Cardiac fibroblast (primary cell): ENCODE results near the gene AKAP6.

Experiments
- DNase-seq, 2 donors: peaks; one replicate each; pipeline versions ENCODE4 v3.0.0 to v3.0.0-alpha.2; 2010; ENCODE audit warnings: low read depth in 2 of 2
- H3K4me3 ChIP-seq, 2 donors: replicated peaks in 1 of 2; 1 replicate in 1 of 2; 2 replicates in 1 of 2; pipeline ENCODE4 v1.5.1; 2011; ENCODE audit warnings: low read depth in 2 of 2, low read length in 2 of 2, mild to moderate bottlenecking in 2 of 2, moderate library complexity in 1 of 2
- TF ChIP-seq, protein P1 (sequence below): IDR thresholded peaks from one replicate; pipeline ENCODE4 v1.5.1; 2011; ENCODE audit warnings: low read depth, mild to moderate bottlenecking, low read length, inconsistent platforms

AKAP6 gene

GRCh38 chr14:32629236-32629635 lies 300.1 kb downstream of the AKAP6 start:
- no peak overlapping the region for H3K4me3 ChIP-seq
- DNase-seq: peak; percentile 32 to 50
- TF ChIP-seq, protein P1, sequence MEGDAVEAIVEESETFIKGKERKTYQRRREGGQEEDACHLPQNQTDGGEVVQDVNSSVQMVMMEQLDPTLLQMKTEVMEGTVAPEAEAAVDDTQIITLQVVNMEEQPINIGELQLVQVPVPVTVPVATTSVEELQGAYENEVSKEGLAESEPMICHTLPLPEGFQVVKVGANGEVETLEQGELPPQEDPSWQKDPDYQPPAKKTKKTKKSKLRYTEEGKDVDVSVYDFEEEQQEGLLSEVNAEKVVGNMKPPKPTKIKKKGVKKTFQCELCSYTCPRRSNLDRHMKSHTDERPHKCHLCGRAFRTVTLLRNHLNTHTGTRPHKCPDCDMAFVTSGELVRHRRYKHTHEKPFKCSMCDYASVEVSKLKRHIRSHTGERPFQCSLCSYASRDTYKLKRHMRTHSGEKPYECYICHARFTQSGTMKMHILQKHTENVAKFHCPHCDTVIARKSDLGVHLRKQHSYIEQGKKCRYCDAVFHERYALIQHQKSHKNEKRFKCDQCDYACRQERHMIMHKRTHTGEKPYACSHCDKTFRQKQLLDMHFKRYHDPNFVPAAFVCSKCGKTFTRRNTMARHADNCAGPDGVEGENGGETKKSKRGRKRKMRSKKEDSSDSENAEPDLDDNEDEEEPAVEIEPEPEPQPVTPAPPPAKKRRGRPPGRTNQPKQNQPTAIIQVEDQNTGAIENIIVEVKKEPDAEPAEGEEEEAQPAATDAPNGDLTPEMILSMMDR: no peak

DNA sequence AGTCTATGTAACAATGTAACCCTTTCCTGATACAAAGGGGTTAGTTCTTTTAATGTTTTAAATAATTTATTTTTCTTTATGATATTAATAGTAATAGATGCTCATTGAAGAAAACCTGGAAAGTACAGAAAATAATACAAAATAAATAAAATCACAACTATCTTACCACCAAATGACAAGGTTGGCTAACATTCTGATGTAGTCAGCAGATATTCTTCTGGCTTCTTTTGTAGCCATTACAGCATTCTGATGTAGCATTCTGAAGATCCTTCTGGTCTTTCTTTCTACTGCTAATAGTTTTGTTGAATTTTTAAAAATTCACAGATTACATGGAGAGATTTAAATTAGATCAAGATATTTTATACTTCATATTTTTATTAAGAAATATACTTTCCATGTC lies 301.6 kb downstream of the AKAP6 start:
- no peak for DNase-seq
- TF ChIP-seq, protein P1: no peak
- no peak overlapping the region for H3K4me3 ChIP-seq

DNA sequence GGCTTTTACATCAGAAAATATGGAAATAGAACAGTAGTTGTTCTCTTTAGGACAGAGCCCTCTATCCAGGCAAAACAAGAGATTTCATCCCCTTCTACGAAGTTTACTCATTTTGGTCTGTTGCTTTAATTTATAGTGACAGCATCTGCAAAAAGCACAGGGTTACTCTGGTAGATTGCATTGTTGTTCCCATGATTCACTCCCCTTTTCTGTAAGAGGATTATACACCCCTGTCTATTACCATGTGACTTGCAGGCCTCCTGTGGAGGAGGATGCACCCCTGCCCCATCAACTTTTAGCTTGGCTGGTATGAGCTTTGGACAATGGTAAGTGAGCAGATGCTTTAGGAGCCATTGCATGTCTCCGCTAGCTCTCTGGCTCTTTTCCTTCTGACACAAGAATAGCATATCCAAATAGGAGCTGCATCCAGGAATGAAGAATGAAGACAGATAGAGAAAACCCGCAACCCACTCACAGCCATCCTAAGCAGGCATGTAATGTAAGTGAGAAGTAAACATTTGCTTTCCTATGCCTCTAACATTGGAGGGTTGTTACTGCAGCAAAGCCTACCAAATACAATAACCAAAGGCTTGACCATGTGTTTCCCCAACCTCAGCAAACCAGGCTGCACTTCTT lies 304.2 kb downstream of the AKAP6 start:
- TF ChIP-seq, protein P1: no peak
- no peak overlapping the region for H3K4me3 ChIP-seq
- DNase-seq: no peak

DNA sequence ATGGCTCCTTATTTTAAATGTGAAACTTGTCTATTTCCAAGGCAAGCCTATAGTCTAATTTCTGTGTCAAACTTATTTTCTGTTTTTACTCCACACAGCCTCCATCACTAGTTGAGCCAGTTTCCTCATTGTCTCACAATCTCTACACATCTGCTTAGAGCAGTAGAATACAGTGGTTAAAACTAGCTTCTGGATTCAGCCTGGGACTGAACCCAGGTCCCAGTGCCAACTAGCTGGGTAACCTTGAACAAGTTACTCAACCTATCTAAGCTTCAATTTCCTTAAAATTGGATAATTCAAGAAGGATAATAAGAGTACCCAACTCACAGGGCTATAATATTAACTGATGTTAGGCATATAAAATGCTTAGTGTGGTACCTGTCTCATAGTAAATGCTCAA lies 304.8 kb downstream of the AKAP6 start:
- TF ChIP-seq, protein P1: no peak
- H3K4me3 ChIP-seq: no peak overlapping the region
- DNase-seq: no peak

DNA sequence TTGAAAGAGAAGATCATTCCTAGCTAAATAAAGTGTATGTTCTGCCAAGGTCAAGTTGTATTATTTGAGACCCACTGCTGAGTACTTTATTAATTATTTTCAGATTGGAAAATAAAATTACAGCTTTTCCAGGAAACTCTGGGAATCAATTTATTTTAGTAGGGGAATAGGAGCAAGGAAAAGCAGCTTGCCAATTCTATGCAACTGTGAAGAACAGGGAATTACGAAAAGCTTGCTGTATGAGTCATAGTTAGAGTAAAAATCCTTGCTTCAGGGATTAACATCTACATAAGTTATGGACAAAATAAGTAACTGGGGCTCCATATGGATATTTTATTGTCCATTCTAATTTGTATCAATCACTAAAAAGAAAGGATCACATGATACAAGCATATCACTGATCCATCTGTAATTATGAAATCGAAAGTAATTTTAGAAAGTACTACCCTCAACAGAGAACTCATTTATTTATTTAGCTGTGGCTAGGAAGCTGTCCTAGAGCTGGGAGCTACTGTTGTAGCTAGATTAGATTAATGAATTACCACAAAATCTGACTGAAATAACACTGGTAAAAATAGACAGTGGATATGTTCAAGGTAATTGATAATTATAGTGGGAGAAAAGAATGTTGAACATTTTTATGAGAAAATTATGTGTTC lies 306.1 kb downstream of the AKAP6 start:
- DNase-seq: peak; percentile 60 to 64
- TF ChIP-seq, protein P1: no peak
- no peak overlapping the region for H3K4me3 ChIP-seq

GRCh38 chr14:32637582-32637981 lies 308.5 kb downstream of the AKAP6 start:
- no peak for DNase-seq
- TF ChIP-seq, protein P1: no peak
- no peak overlapping the region for H3K4me3 ChIP-seq

DNA sequence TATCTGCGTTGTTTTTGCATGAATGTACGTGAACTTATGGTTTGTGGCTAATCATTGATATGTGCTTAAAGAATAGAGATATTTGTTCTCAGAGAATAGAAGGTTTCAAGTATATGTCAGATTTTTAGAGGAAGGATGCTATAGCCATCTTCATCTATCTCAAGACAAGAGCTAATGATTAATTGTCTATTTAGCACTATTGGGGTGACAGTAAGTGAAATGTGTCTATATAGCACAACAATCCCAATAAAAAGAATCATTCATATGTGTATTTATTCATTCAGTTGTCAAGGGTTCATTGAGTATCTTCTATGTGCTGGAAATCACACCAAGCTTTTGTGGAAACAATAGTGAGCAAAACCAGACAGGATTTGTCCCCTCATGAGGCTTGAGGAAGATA lies 310.1 kb downstream of the AKAP6 start:
- H3K4me3 ChIP-seq: no peak overlapping the region
- no peak for DNase-seq
- TF ChIP-seq, protein P1: no peak
